ENCODE measurements around the gene STMP1.

STMP1 gene

GRCh38 chr7:135718219-135718618 is 55.9 kb downstream of the STMP1 start:
- Histone ChIP-seq H3K4me3 (ENCODE audit: low read length in 2 of 2) (no peak overlapping the region), H3K27ac (ENCODE audit: low read depth in 2 of 2, low read length in 2 of 2) (no peak overlapping the region), H3K4me1 (ENCODE audit: control insufficient read depth in 2 of 2, insufficient read depth in 2 of 2, low read length in 2 of 2) (no peaks in the 10 kb centered on the region), H3K27me3 (ENCODE audit: control insufficient read depth in 2 of 2, insufficient read depth in 2 of 2, low read length in 2 of 2) (no peaks in the 10 kb centered on the region), H3K36me3 (ENCODE audit: control insufficient read depth in 2 of 2, insufficient read depth in 2 of 2, low read length in 2 of 2) (no peaks in the 10 kb centered on the region), H3K9me3 (ENCODE audit: control insufficient read depth in 2 of 2, low read length in 2 of 2) (no peaks in the 10 kb centered on the region), H3K9ac (ENCODE audit: low read depth in 1 of 2, low read length in 2 of 2) (no peak overlapping the region)

GRCh38 chr7:135718794-135719437 is 56.6 kb downstream of the STMP1 start:
- H3K9me3 ChIP-seq (ENCODE audit: control insufficient read depth in 2 of 2, low read length in 2 of 2): no peaks in the 10 kb centered on the region
- H3K9ac ChIP-seq (ENCODE audit: low read depth in 1 of 2, low read length in 2 of 2): no peak overlapping the region
- no peak overlapping the region for H3K4me3 ChIP-seq (ENCODE audit: low read length in 2 of 2)
- no peaks in the 10 kb centered on the region for H3K36me3 ChIP-seq (ENCODE audit: control insufficient read depth in 2 of 2, insufficient read depth in 2 of 2, low read length in 2 of 2)
- no peak overlapping the region for H3K27ac ChIP-seq (ENCODE audit: low read depth in 2 of 2, low read length in 2 of 2)
- no peaks in the 10 kb centered on the region for H3K4me1 ChIP-seq (ENCODE audit: control insufficient read depth in 2 of 2, insufficient read depth in 2 of 2, low read length in 2 of 2)
- H3K27me3 ChIP-seq (ENCODE audit: control insufficient read depth in 2 of 2, insufficient read depth in 2 of 2, low read length in 2 of 2): no peaks in the 10 kb centered on the region

GRCh38 chr7:135719688-135720087 is 57.4 kb downstream of the STMP1 start:
- no peaks in the 10 kb centered on the region for H3K36me3 ChIP-seq (ENCODE audit: control insufficient read depth in 2 of 2, insufficient read depth in 2 of 2, low read length in 2 of 2)
- no peaks in the 10 kb centered on the region for H3K4me1 ChIP-seq (ENCODE audit: control insufficient read depth in 2 of 2, insufficient read depth in 2 of 2, low read length in 2 of 2)
- no peak overlapping the region for H3K4me3 ChIP-seq (ENCODE audit: low read length in 2 of 2)
- no peaks in the 10 kb centered on the region for H3K27me3 ChIP-seq (ENCODE audit: control insufficient read depth in 2 of 2, insufficient read depth in 2 of 2, low read length in 2 of 2)
- no peaks in the 10 kb centered on the region for H3K9me3 ChIP-seq (ENCODE audit: control insufficient read depth in 2 of 2, low read length in 2 of 2)
- no peak overlapping the region for H3K9ac ChIP-seq (ENCODE audit: low read depth in 1 of 2, low read length in 2 of 2)
- H3K27ac ChIP-seq (ENCODE audit: low read depth in 2 of 2, low read length in 2 of 2): no peak overlapping the region

GRCh38 chr7:135721198-135721820 is 59.0 kb downstream of the STMP1 start:
- H3K27ac ChIP-seq (ENCODE audit: low read depth in 2 of 2, low read length in 2 of 2): no peak overlapping the region
- no peak overlapping the region for H3K4me3 ChIP-seq (ENCODE audit: low read length in 2 of 2)
- no peaks in the 10 kb centered on the region for H3K36me3 ChIP-seq (ENCODE audit: control insufficient read depth in 2 of 2, insufficient read depth in 2 of 2, low read length in 2 of 2)
- no peaks in the 10 kb centered on the region for H3K27me3 ChIP-seq (ENCODE audit: control insufficient read depth in 2 of 2, insufficient read depth in 2 of 2, low read length in 2 of 2)
- no peak overlapping the region for H3K9ac ChIP-seq (ENCODE audit: low read depth in 1 of 2, low read length in 2 of 2)
- H3K4me1 ChIP-seq (ENCODE audit: control insufficient read depth in 2 of 2, insufficient read depth in 2 of 2, low read length in 2 of 2): no peaks in the 10 kb centered on the region
- no peaks in the 10 kb centered on the region for H3K9me3 ChIP-seq (ENCODE audit: control insufficient read depth in 2 of 2, low read length in 2 of 2)

- no peaks in the 10 kb centered on the region for H3K36me3 ChIP-seq (ENCODE audit: control insufficient read depth in 2 of 2, insufficient read depth in 2 of 2, low read length in 2 of 2)
- H3K27me3 ChIP-seq (ENCODE audit: control insufficient read depth in 2 of 2, insufficient read depth in 2 of 2, low read length in 2 of 2): no peaks in the 10 kb centered on the region
- H3K27ac ChIP-seq (ENCODE audit: low read depth in 2 of 2, low read length in 2 of 2): no peak overlapping the region
- no peak overlapping the region for H3K9ac ChIP-seq (ENCODE audit: low read depth in 1 of 2, low read length in 2 of 2)
- no peaks in the 10 kb centered on the region for H3K4me1 ChIP-seq (ENCODE audit: control insufficient read depth in 2 of 2, insufficient read depth in 2 of 2, low read length in 2 of 2)
- no peak overlapping the region for H3K4me3 ChIP-seq (ENCODE audit: low read length in 2 of 2)
- H3K9me3 ChIP-seq (ENCODE audit: control insufficient read depth in 2 of 2, low read length in 2 of 2): no peaks in the 10 kb centered on the region
Observed at GRCh38 chr7:135723411-135723810, 61.1 kb downstream of the STMP1 start.

Measured in mucosa of rectum (tissue), 2 donors.